PFSK-1 (cell line): Measurements from ENCODE around the gene IPCEF1.

Source experiments
- FOXP2 ChIP-seq: optimal IDR thresholded peaks from 2 replicates; pipeline ENCODE3; 2011; ENCODE audit warnings: borderline replicate concordance, control low read depth, inconsistent platforms; ENCODE audit not compliant: insufficient read depth; ENCODE audit errors: extremely low read length, extremely low read depth
- POLR2AphosphoS5 ChIP-seq: IDR thresholded peaks from 2 replicates; pipeline ENCODE4 v1.6.1; 2012; ENCODE audit warnings: low read depth, mild to moderate bottlenecking, control low read depth, low read length, moderate library complexity
- SIN3A ChIP-seq: IDR thresholded peaks from 2 replicates; pipeline ENCODE4 v1.6.1; 2012; ENCODE audit warnings: mild to moderate bottlenecking, low read length, moderate library complexity, borderline replicate concordance; ENCODE audit not compliant: insufficient read depth
- TAF1 ChIP-seq: IDR thresholded peaks from 2 replicates; pipeline ENCODE4 v1.6.1; 2012; ENCODE audit warnings: low read length, control low read depth, borderline replicate concordance; ENCODE audit not compliant: insufficient read depth
- TF ChIP-seq, protein P1 (sequence below), 2 experiments: IDR thresholded peaks; 2 replicates each; pipeline versions ENCODE4 v1.6.1 to v1.8.0; 2011 to 2012; ENCODE audit warnings: low read depth in 2 of 2, low read length in 2 of 2, control low read depth in 1 of 2, inconsistent platforms in 1 of 2, mild to moderate bottlenecking in 1 of 2, moderate library complexity in 1 of 2; ENCODE audit not compliant: insufficient read depth in 1 of 2

IPCEF1 gene

GRCh38 chr6:154343473-154344308 is 12.9 kb downstream of the IPCEF1 start:
- TF ChIP-seq FOXP2 (no peak), POLR2AphosphoS5 (no peak), SIN3A (no peak), TAF1 (no peak)

GRCh38 chr6:154341871-154342270 is 14.7 kb downstream of the IPCEF1 start:
- TF ChIP-seq, protein P1, sequence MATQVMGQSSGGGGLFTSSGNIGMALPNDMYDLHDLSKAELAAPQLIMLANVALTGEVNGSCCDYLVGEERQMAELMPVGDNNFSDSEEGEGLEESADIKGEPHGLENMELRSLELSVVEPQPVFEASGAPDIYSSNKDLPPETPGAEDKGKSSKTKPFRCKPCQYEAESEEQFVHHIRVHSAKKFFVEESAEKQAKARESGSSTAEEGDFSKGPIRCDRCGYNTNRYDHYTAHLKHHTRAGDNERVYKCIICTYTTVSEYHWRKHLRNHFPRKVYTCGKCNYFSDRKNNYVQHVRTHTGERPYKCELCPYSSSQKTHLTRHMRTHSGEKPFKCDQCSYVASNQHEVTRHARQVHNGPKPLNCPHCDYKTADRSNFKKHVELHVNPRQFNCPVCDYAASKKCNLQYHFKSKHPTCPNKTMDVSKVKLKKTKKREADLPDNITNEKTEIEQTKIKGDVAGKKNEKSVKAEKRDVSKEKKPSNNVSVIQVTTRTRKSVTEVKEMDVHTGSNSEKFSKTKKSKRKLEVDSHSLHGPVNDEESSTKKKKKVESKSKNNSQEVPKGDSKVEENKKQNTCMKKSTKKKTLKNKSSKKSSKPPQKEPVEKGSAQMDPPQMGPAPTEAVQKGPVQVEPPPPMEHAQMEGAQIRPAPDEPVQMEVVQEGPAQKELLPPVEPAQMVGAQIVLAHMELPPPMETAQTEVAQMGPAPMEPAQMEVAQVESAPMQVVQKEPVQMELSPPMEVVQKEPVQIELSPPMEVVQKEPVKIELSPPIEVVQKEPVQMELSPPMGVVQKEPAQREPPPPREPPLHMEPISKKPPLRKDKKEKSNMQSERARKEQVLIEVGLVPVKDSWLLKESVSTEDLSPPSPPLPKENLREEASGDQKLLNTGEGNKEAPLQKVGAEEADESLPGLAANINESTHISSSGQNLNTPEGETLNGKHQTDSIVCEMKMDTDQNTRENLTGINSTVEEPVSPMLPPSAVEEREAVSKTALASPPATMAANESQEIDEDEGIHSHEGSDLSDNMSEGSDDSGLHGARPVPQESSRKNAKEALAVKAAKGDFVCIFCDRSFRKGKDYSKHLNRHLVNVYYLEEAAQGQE (IDR thresholded peaks at IDR 0.05; ENCODE audit: insufficient read depth in 1 of 2, low read depth in 2 of 2, low read length in 2 of 2), result no peak
- TF ChIP-seq POLR2AphosphoS5, result no peak
- no peak for TF ChIP-seq SIN3A
- no peak for TF ChIP-seq FOXP2
- no peak for TF ChIP-seq TAF1

GRCh38 chr6:154341336-154341735 is 15.3 kb downstream of the IPCEF1 start:
- TF ChIP-seq TAF1, result no peak
- TF ChIP-seq POLR2AphosphoS5, result no peak
- TF ChIP-seq SIN3A, result no peak
- TF ChIP-seq FOXP2, result no peak

- TF ChIP-seq SIN3A (no peak), TAF1 (no peak), FOXP2 (no peak), POLR2AphosphoS5 (no peak)
- TF ChIP-seq, protein P1 (IDR thresholded peaks at IDR 0.05; ENCODE audit: insufficient read depth in 1 of 2, low read depth in 2 of 2, low read length in 2 of 2), result no peak
These were observed 19.1 kb downstream of the IPCEF1 start for GRCh38 chr6:154337406-154338005.

GRCh38 chr6:154331750-154332149 is 24.9 kb downstream of the IPCEF1 start:
- no peak for TF ChIP-seq FOXP2
- TF ChIP-seq, protein P1 (IDR thresholded peaks at IDR 0.05; ENCODE audit: insufficient read depth in 1 of 2, low read depth in 2 of 2, low read length in 2 of 2), result no peak
- no peak for TF ChIP-seq SIN3A
- TF ChIP-seq POLR2AphosphoS5, result no peak
- TF ChIP-seq TAF1, result no peak
